Endothelial cell of umbilical vein (primary cell): ENCODE results near the gene DPP6.

Source experiments
- CTCF ChIP-seq, 2 donors: IDR thresholded peaks; 1 replicate in 1 of 2; 2 replicates in 1 of 2; pipeline ENCODE4 v1.5.1; 2011; ENCODE audit warnings: low read length in 2 of 2, mild to moderate bottlenecking in 2 of 2, moderate library complexity in 2 of 2, control low read depth in 1 of 2, inconsistent platforms in 1 of 2, low read depth in 1 of 2; ENCODE audit not compliant: insufficient read depth in 1 of 2; ENCODE audit errors: extremely low read depth in 1 of 2
- EZH2 ChIP-seq: IDR thresholded peaks from 2 replicates; pipeline ENCODE4 v1.6.1; 2012; ENCODE audit warnings: borderline replicate concordance, low read depth, mild to moderate bottlenecking, moderate library complexity, low read length, inconsistent platforms; ENCODE audit not compliant: severe bottlenecking
- GATA2 ChIP-seq: IDR thresholded peaks from 2 replicates; pipeline ENCODE4 v1.7.0; 2011; ENCODE audit warnings: low read depth, mild to moderate bottlenecking, moderate library complexity, mixed read lengths, low read length; ENCODE audit not compliant: insufficient read length, insufficient read depth
- JUN ChIP-seq: IDR thresholded peaks from 2 replicates; pipeline ENCODE4 v1.6.1; 2011; ENCODE audit warnings: borderline replicate concordance, low read depth; ENCODE audit not compliant: insufficient read length, insufficient read depth
- POLR2A ChIP-seq: IDR thresholded peaks from 2 replicates; pipeline ENCODE4 v1.6.1; 2012; ENCODE audit warnings: low read depth, mild to moderate bottlenecking, control low read depth, low read length
- POLR2AphosphoS5 ChIP-seq: IDR thresholded peaks from 2 replicates; pipeline ENCODE4 v1.6.1; 2012; ENCODE audit warnings: low read depth, mild to moderate bottlenecking, control low read depth, low read length, moderate library complexity; ENCODE audit not compliant: insufficient read depth

GRCh38 chr7:154911862-154912455, 859.8 kb downstream of the DPP6 start:
- TF ChIP-seq CTCF (IDR thresholded peaks at IDR 0.05; ENCODE audit: extremely low read depth in 1 of 2, insufficient read depth in 1 of 2, low read depth in 1 of 2, low read length in 2 of 2), result no peak
- no peak for TF ChIP-seq EZH2
- TF ChIP-seq POLR2AphosphoS5, result no peak
- no peak for TF ChIP-seq GATA2
- TF ChIP-seq POLR2A, result no peak
- no peak for TF ChIP-seq JUN
